PC-9 (cell line): ENCODE data around the gene PCDH12.

Experiments
- CTCF ChIP-seq: fragments of 200-600 bp; sonication (generic); conservative IDR thresholded peaks from 2 replicates; pipeline ENCODE4 v1.6.1; 2017; ENCODE audit warnings: mixed run types, antibody characterized with exemption, mild to moderate bottlenecking, moderate library complexity
- EZH2 ChIP-seq: fragments of 200-600 bp; sonication (generic); IDR thresholded peaks from 2 replicates; pipeline ENCODE4 v1.8.0; 2017; ENCODE audit warnings: antibody characterized with exemption, low read depth

- TF ChIP-seq CTCF (no peak), EZH2 (no peak)
Measured at GRCh38 chr5:141914797-141915196, 43.2 kb downstream of the PCDH12 start.
